Renal cortex interstitium (tissue), 11 donors: Measurements from ENCODE around the gene TNFRSF1A. TPM values are rescaled to one million over a fixed set of nuclear protein-coding genes. Genes with fewer than 3 reads are reported as not detected.
"Not testable (repeated sequence)": the region's sequence is repeated elsewhere in the genome, so short reads cannot be mapped to it uniquely, and the experiment has no call there.

Source experiments
- DNase-seq, 11 donors: peaks; one replicate each; pipeline ENCODE4 v3.0.0-alpha.2; 2013; ENCODE audit warnings: low read depth in 9 of 11, low spot score in 4 of 11; ENCODE audit errors: extremely low read depth in 1 of 11
- polyA plus RNA-seq, 3 donors: library from polyadenylated mRNA; unstranded; fragments of 120-200 nt; gene quantifications; one replicate each; pipeline ENCODE4 v1.2.1, GENCODE V29; 2013; ENCODE audit not compliant: insufficient read length in 3 of 3

The TNFRSF1A gene
- polyA plus RNA-seq, 3 donors: 77.6 to 93.0 (median 88.0) TPM

GRCh38 chr12:6294156-6295093 is 47.5 kb downstream of the TNFRSF1A start:
- no peak for DNase-seq

GRCh38 chr12:6292606-6293005 is 49.3 kb downstream of the TNFRSF1A start:
- DNase-seq: no peak

GRCh38 chr12:6289906-6290305 is 52.0 kb downstream of the TNFRSF1A start:
- not testable (repeated sequence) for DNase-seq

- not testable (repeated sequence) for DNase-seq
Measured at GRCh38 chr12:6289081-6289480, 52.8 kb downstream of the TNFRSF1A start.

GRCh38 chr12:6288235-6288634 is 53.6 kb downstream of the TNFRSF1A start:
- no peak for DNase-seq

- no peak for DNase-seq
Measured at GRCh38 chr12:6285532-6286306, 56.2 kb downstream of the TNFRSF1A start.

GRCh38 chr12:6285063-6285477 is 56.8 kb downstream of the TNFRSF1A start:
- peak in 2 of 11 donors; percentile 60 to 86 for DNase-seq

GRCh38 chr12:6284273-6284672 is 57.6 kb downstream of the TNFRSF1A start:
- no peak for DNase-seq

- no peak for DNase-seq
Measured at GRCh38 chr12:6282453-6282840, 59.4 kb downstream of the TNFRSF1A start.

- DNase-seq: no peak
Measured at GRCh38 chr12:6281081-6281809, 60.6 kb downstream of the TNFRSF1A start.

GRCh38 chr12:6280672-6281071 is 61.2 kb downstream of the TNFRSF1A start:
- no peak for DNase-seq

GRCh38 chr12:6280053-6280469 is 61.8 kb downstream of the TNFRSF1A start:
- no peak for DNase-seq

GRCh38 chr12:6279631-6280030 is 62.2 kb downstream of the TNFRSF1A start:
- no peak for DNase-seq

- no peak for DNase-seq
Measured at GRCh38 chr12:6279256-6279628, 62.6 kb downstream of the TNFRSF1A start.

Other genes with a start within 250 kb of the TNFRSF1A start
- gene VWF, start 217.4 kb downstream of the TNFRSF1A start, polyA plus RNA-seq: 10 to 100 TPM in 2 of 3 donors, 1 to 10 TPM in 1; 7.3 to 12.4 (median 12.1) TPM
- gene CD9, start 141.7 kb downstream of the TNFRSF1A start, polyA plus RNA-seq: 100 to 1,000 TPM; 139 to 304 (median 179) TPM
- 1 to 10 TPM; 3.4 to 4.9 (median 4.1) TPM for gene PLEKHG6, start 31.4 kb downstream of the TNFRSF1A start, polyA plus RNA-seq
- gene SCNN1A, start 33.5 kb upstream of the TNFRSF1A start, polyA plus RNA-seq: 10 to 100 TPM; 64.1 to 91.6 (median 68.0) TPM
- 10 to 100 TPM; 52.6 to 71.7 (median 65.2) TPM for gene LTBR, start 42.1 kb upstream of the TNFRSF1A start, polyA plus RNA-seq
- 1 to 10 TPM in 2 of 3 donors, under 1 TPM in 1; 0.40 to 2.2 (median 1.3) TPM for gene CD27, start 102.9 kb upstream of the TNFRSF1A start, polyA plus RNA-seq
- gene TAPBPL, start 110.0 kb upstream of the TNFRSF1A start, polyA plus RNA-seq: 10 to 100 TPM; 14.6 to 23.7 (median 14.8) TPM
- gene VAMP1, start 128.6 kb upstream of the TNFRSF1A start, polyA plus RNA-seq: 10 to 100 TPM; 10.3 to 12.6 (median 11.5) TPM
- 100 to 1,000 TPM; 143 to 183 (median 174) TPM for gene MRPL51, start 151.2 kb upstream of the TNFRSF1A start, polyA plus RNA-seq
- gene NCAPD2, start 152.0 kb upstream of the TNFRSF1A start, polyA plus RNA-seq: 10 to 100 TPM; 63.8 to 69.8 (median 69.5) TPM
- 1,000 to 10,000 TPM; 2,032 to 2,404 (median 2,056) TPM for gene GAPDH, start 192.4 kb upstream of the TNFRSF1A start, polyA plus RNA-seq
- gene IFFO1, start 214.0 kb upstream of the TNFRSF1A start, polyA plus RNA-seq: 10 to 100 TPM; 12.8 to 18.2 (median 17.6) TPM
- 10 to 100 TPM; 24.5 to 30.7 (median 29.3) TPM for gene NOP2, start 226.2 kb upstream of the TNFRSF1A start, polyA plus RNA-seq